Measurements from ENCODE around the gene FBXO27. TPM values are rescaled to one million over a fixed set of nuclear protein-coding genes. Genes with fewer than 3 reads are reported as not detected.
A peak's percentile ranks its signal among the peaks of the same experiment; 100 is the strongest.

FBXO27 gene
- total and polyA plus RNA-seq, 2 of the 13 experiments (the other 11 are each of a cell fraction or from before 2014, with no cell fraction given) = 0.15 to 2.8 TPM

- H3K36me3 ChIP-seq (replicated peaks in 1 of 2; ENCODE audit: control insufficient read depth in 1 of 2, insufficient read depth in 2 of 2, low read length in 2 of 2) = no peaks in the 10 kb centered on the region
- WGBS (ENCODE audit: low lambda C conversion rate) = 26% methylated on average over 4 of the region's 7 CpGs
- ChIA-PET POLR2A (interaction anchor here (0.8 kb wide), 1 partner anchor 70 kb away, joined by 3 read pairs; the partner anchor contains the start of gene FBXO17), CTCF (ENCODE audit: low intra/inter-chr PET ratio, low total read pairs) (no interaction called here)
- H3K9ac ChIP-seq (ENCODE audit: insufficient read depth, low read depth, low read length) = no peak overlapping the region
- FAIRE-seq (no peak), ATAC-seq (peak; percentile 78), DNase-seq (ENCODE audit: low spot score) (peak; percentile 59)
- no peak overlapping the region for H3K27ac ChIP-seq (ENCODE audit: extremely low read length, insufficient read depth, low read length)
- intact Hi-C loops (cut with micrococcal nuclease; ENCODE audit: unreplicated experiment) = no loop called here
- no peaks in the 10 kb centered on the region; a peak in 1 of 5 replicates for H3K27me3 ChIP-seq (ENCODE audit: control insufficient read depth in 1 of 2, insufficient read depth in 2 of 2, low read length in 2 of 2)
- peaks cover 7% of the 10 kb centered on the region; the same call in 1 of the 2 replicates for H3K4me1 ChIP-seq (ENCODE audit: insufficient read depth, low read length)
- TF ChIP-seq SP1 (IDR thresholded peaks at IDR 0.05) (no peak), SP1 (CRISPR knock-in tag; IDR thresholded peaks at IDR 0.05) (peak; percentile 46; the same call in 1 of the 2 replicates), NR2C2 (CRISPR knock-in tag; IDR thresholded peaks at IDR 0.05; ENCODE audit: borderline replicate concordance) (peak; percentile 93), GABPA (IDR thresholded peaks at IDR 0.05; ENCODE audit: low read depth, low read length) (peak; percentile 39; the same call in 1 of the 2 replicates), GABPA (CRISPR knock-in tag; IDR thresholded peaks at IDR 0.05; ENCODE audit: low read depth) (peak; percentile 87), GABPB1 (CRISPR knock-in tag; IDR thresholded peaks at IDR 0.05) (peak; percentile 42; the same call in 1 of the 2 replicates), RBM39 (IDR thresholded peaks at IDR 0.05; ENCODE audit: low read depth, low read length, poor library complexity, severe bottlenecking) (no peak), ZKSCAN5 (CRISPR knock-in tag; IDR thresholded peaks at IDR 0.05) (no peak), THAP11 (CRISPR knock-in tag; IDR thresholded peaks at IDR 0.05) (peak; percentile 24; the same call in 1 of the 2 replicates), SAP130 (CRISPR knock-in tag; IDR thresholded peaks at IDR 0.05; ENCODE audit: low read depth) (peak; percentile 32; the same call in 1 of the 2 replicates), RFX3 (CRISPR knock-in tag; IDR thresholded peaks at IDR 0.05) (peak; percentile 77), ZNF446 (CRISPR knock-in tag; IDR thresholded peaks at IDR 0.05) (no peak), RFX1 (IDR thresholded peaks at IDR 0.05) (peak; percentile 60; the same call in 1 of the 2 replicates)
- no TSS peak for BruUV-seq (replicated peaks)
- H3K79me2 ChIP-seq (ENCODE audit: insufficient read depth, low read length) = no peaks in the 10 kb centered on the region
- no peak overlapping the region; a peak in 1 of 6 replicates for H3K4me3 ChIP-seq (replicated peaks in 1 of 3; ENCODE audit: insufficient read depth in 1 of 3, low read depth in 2 of 3, low read length in 3 of 3)
- H3K9me3 ChIP-seq (ENCODE audit: low read length) = no peaks in the 10 kb centered on the region
- in situ Hi-C loops (cut with HindIII; ENCODE audit: extremely low pct_ligation_motif_present, low pct_unique_long_range_greater_than_20kb) = no loop called here
- H4K20me1 ChIP-seq (ENCODE audit: insufficient read depth, low read length) = no peaks in the 10 kb centered on the region
- H2AFZ ChIP-seq (ENCODE audit: low read length) = no peak overlapping the region
- peak overlapping the region; percentile 36; the same call in 1 of the 2 replicates for H3K4me2 ChIP-seq (ENCODE audit: low read depth, low read length)
These were observed 13.9 kb upstream of the FBXO27 start for GRCh38 chr19:39046037-39046821.
